GM23338 (cell line): ENCODE measurements around the gene ZDHHC12. TPM values are rescaled to one million over a fixed set of nuclear protein-coding genes. Genes with fewer than 3 reads are reported as not detected.

Experiments
- ATAC-seq: fragments of 200-7000 bp; cut with Tn5 transposase; 3 replicates; pipeline ENCODE4 v1.9.1; 2020
- DNase-seq: peaks from one replicate; pipeline ENCODE4 v3.0.0-alpha.2; 2015; ENCODE audit warnings: low spot score
- H2AFZ ChIP-seq: fragments of 200-600 bp; sonication (generic); 2 replicates; pipeline ENCODE4 v1.8.0; 2016; ENCODE audit warnings: antibody characterized with exemption, mild to moderate bottlenecking, moderate library complexity
- H3F3A ChIP-seq: fragments of 200-600 bp; sonication (generic); replicated peaks from 2 replicates; pipeline ENCODE4 v1.8.0; 2017; ENCODE audit warnings: antibody characterized with exemption, mixed run types, low read depth
- H3K27ac ChIP-seq: fragments of 200-600 bp; sonication (generic); 2 replicates; pipeline ENCODE4 v1.6.1; 2016; ENCODE audit warnings: low read depth
- H3K27me3 ChIP-seq: fragments of 200-600 bp; sonication (generic); 2 replicates; pipeline ENCODE4 v1.8.0; 2016; ENCODE audit warnings: mild to moderate bottlenecking, mixed run types, moderate library complexity; ENCODE audit not compliant: insufficient read depth
- H3K36me3 ChIP-seq: fragments of 200-600 bp; sonication (generic); 2 replicates; pipeline ENCODE4 v1.8.0; 2016; ENCODE audit warnings: mild to moderate bottlenecking; ENCODE audit not compliant: insufficient read depth
- H3K4me1 ChIP-seq: fragments of 200-600 bp; sonication (generic); 2 replicates; pipeline ENCODE4 v1.8.0; 2016; ENCODE audit warnings: mild to moderate bottlenecking, moderate library complexity; ENCODE audit not compliant: insufficient read depth
- H3K4me2 ChIP-seq: fragments of 200-600 bp; sonication (generic); 2 replicates; pipeline ENCODE4 v1.7.1; 2017; ENCODE audit warnings: mixed run types
- H3K4me3 ChIP-seq: fragments of 200-600 bp; sonication (generic); 2 replicates; pipeline ENCODE4 v1.6.1; 2016; ENCODE audit warnings: mixed run types
- H3K79me2 ChIP-seq: fragments of 200-600 bp; sonication (generic); replicated peaks from 2 replicates; pipeline ENCODE4 v1.8.0; 2017; ENCODE audit warnings: mild to moderate bottlenecking; ENCODE audit not compliant: insufficient read depth
- H3K9me2 ChIP-seq: fragments of 200-600 bp; sonication (generic); 2 replicates; pipeline ENCODE4 v1.8.0; 2017; ENCODE audit not compliant: insufficient read depth
- H4K20me1 ChIP-seq: fragments of 200-600 bp; sonication (generic); replicated peaks from 2 replicates; pipeline ENCODE4 v1.8.0; 2017; ENCODE audit warnings: mild to moderate bottlenecking; ENCODE audit not compliant: insufficient read depth
- H3K27ac Mint-ChIP-seq: 2 replicates; pipeline ENCODE4 v1.8.0; 2020; ENCODE audit warnings: inconsistent platforms, mild to moderate bottlenecking, moderate library complexity, mixed read lengths
- H3K27me3 Mint-ChIP-seq: 3 replicates; pipeline ENCODE4 v1.8.0; 2022; ENCODE audit warnings: low read depth, mild to moderate bottlenecking, moderate library complexity, mixed read lengths, inconsistent platforms; ENCODE audit not compliant: insufficient read depth, poor library complexity
- H3K36me3 Mint-ChIP-seq: 3 replicates; pipeline ENCODE4 v1.8.0; 2021; ENCODE audit warnings: low read depth, mild to moderate bottlenecking, inconsistent platforms, moderate library complexity, mixed read lengths
- H3K4me1 Mint-ChIP-seq: 3 replicates; pipeline ENCODE4 v1.8.0; 2020; ENCODE audit warnings: mild to moderate bottlenecking, inconsistent platforms, mixed read lengths
- H3K4me3 Mint-ChIP-seq: 3 replicates; pipeline ENCODE4 v1.8.0; 2021; ENCODE audit warnings: moderate library complexity, mild to moderate bottlenecking, inconsistent platforms, mixed read lengths
- H3K9me3 Mint-ChIP-seq: 3 replicates; pipeline ENCODE4 v1.8.0; 2020; ENCODE audit warnings: moderate library complexity, mild to moderate bottlenecking, inconsistent platforms, mixed read lengths
- ETS1 ChIP-seq: IDR thresholded peaks from 2 replicates; pipeline ENCODE4 v1.6.1; 2016; ENCODE audit warnings: antibody characterized with exemption
- NANOG ChIP-seq: IDR thresholded peaks from 2 replicates; pipeline ENCODE4 v1.6.1; 2016; ENCODE audit warnings: antibody characterized with exemption, borderline replicate concordance
- POLR2AphosphoS5 ChIP-seq: IDR thresholded peaks from 2 replicates; pipeline ENCODE4 v1.6.1; 2016; ENCODE audit warnings: antibody characterized with exemption, low read depth
- REST ChIP-seq: IDR thresholded peaks from one replicate; pipeline ENCODE4 v1.6.1; 2018; ENCODE audit warnings: antibody characterized with exemption; ENCODE audit not compliant: unreplicated experiment
- ZNF462 ChIP-seq: fragments of 250-450 bp; sonication (Bioruptor Pico); IDR thresholded peaks from 2 replicates; pipeline ENCODE4 v1.5.0; 2020; ENCODE audit warnings: mild to moderate bottlenecking, moderate library complexity
- polyA plus RNA-seq: library from polyadenylated mRNA; unstranded; fragments of >200 nt; fragmentation: Nextera tagmentation; extraction: Ambion mirVana; gene quantifications from 2 replicates; pipeline ENCODE4 v1.2.1, GENCODE V29; 2016
- total RNA-seq: library from RNA; depleted of rRNA; stranded (reverse); fragments of >200 nt; shearing (Covaris generic); gene quantifications from 2 replicates; pipeline ENCODE4 v1.2.3, GENCODE V29; 2014

Gene ZDHHC12
- total and polyA plus RNA-seq, 2 experiments from 2014 or later = 47.5 to 54.1 TPM

GRCh38 chr9:128762671-128763449 is 38.9 kb upstream of the ZDHHC12 start (continued):
- TF ChIP-seq ZNF462 (no peak), NANOG (no peak)

- Histone ChIP-seq H4K20me1 (no peaks in the 10 kb centered on the region), H2AFZ (no peak overlapping the region), H3K27me3 (no peaks in the 10 kb centered on the region), H3F3A (no peaks in the 10 kb centered on the region), H3K4me1 (no peaks in the 10 kb centered on the region), H3K79me2 (no peaks in the 10 kb centered on the region), H3K4me2 (no peak overlapping the region), H3K4me3 (no peak overlapping the region), H3K9me2 (no peaks in the 10 kb centered on the region), H3K36me3 (no peaks in the 10 kb centered on the region), H3K27ac (no peak overlapping the region)
- H3K27me3 Mint-ChIP-seq = peaks cover 6% of the 10 kb centered on the region
- H3K4me1 Mint-ChIP-seq = no peaks in the 10 kb centered on the region
- no peaks in the 10 kb centered on the region for H3K9me3 Mint-ChIP-seq
- DNase-seq (no peak), ATAC-seq (no peak)
- no peaks in the 10 kb centered on the region for H3K36me3 Mint-ChIP-seq
- H3K27ac Mint-ChIP-seq = no peak overlapping the region
- H3K4me3 Mint-ChIP-seq = no peak overlapping the region
- TF ChIP-seq POLR2AphosphoS5 (no peak), ETS1 (no peak), REST (no peak)
Measured at GRCh38 chr9:128757602-128758001, 33.7 kb upstream of the ZDHHC12 start.
